GM12891 (cell line): ENCODE data around the gene THOP1.

Source experiments
- DNase-seq: peaks from one replicate; pipeline ENCODE4 v3.0.0; 2011; ENCODE audit warnings: low spot score; ENCODE audit not compliant: insufficient read length
- FAIRE-seq: peaks from 2 replicates; lab custom pipeline; 2011; peaks lifted over from hg19 to GRCh38; lab: Jason Lieb, UNC
- PAX5 ChIP-seq: IDR thresholded peaks from 2 replicates; pipeline ENCODE4 v1.6.1; 2011; ENCODE audit warnings: low read length, moderate library complexity, mild to moderate bottlenecking; ENCODE audit not compliant: insufficient read depth, severe bottlenecking
- POLR2A ChIP-seq: IDR thresholded peaks from 2 replicates; pipeline ENCODE4 v1.6.1; 2011; ENCODE audit warnings: low read depth, low read length, control low read depth
- POLR2AphosphoS5 ChIP-seq: IDR thresholded peaks from 2 replicates; pipeline ENCODE4 v1.6.1; 2011; ENCODE audit warnings: low read depth, low read length, control low read depth
- POU2F2 ChIP-seq: IDR thresholded peaks from 2 replicates; pipeline ENCODE4 v1.6.1; 2011; ENCODE audit warnings: low read depth, mild to moderate bottlenecking, control low read depth, low read length, moderate library complexity
- SPI1 ChIP-seq: IDR thresholded peaks from 2 replicates; pipeline ENCODE4 v1.6.1; 2011; ENCODE audit warnings: low read depth, low read length, control low read depth
- TAF1 ChIP-seq: IDR thresholded peaks from 2 replicates; pipeline ENCODE4 v1.6.1; 2011; ENCODE audit warnings: low read depth, low read length, control low read depth

The THOP1 gene

DNA sequence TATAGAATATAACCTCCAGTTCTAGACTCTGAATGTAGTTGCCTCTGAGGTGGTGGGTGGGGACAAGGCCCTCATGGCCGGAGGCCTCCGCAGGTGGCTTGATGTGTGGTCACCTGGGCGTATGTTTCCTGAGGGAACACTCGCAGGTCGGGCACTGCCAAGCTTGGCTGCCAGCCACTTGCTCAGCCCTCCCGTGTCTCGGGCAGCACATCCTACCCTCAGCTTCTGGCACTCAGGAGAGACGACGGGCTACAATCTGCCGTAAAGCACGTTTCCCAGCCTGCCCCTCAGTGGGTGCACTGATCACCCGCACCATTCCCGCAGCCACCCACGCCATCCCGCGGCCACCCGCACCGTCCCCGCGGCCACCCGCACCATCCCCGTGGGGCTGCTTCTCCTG, 15.2 kb downstream of the THOP1 start:
- no peak for FAIRE-seq
- TF ChIP-seq POLR2A (no peak), PAX5 (no peak), POLR2AphosphoS5 (no peak), SPI1 (no peak), POU2F2 (no peak), TAF1 (no peak)
- peak; percentile 33 for DNase-seq

DNA sequence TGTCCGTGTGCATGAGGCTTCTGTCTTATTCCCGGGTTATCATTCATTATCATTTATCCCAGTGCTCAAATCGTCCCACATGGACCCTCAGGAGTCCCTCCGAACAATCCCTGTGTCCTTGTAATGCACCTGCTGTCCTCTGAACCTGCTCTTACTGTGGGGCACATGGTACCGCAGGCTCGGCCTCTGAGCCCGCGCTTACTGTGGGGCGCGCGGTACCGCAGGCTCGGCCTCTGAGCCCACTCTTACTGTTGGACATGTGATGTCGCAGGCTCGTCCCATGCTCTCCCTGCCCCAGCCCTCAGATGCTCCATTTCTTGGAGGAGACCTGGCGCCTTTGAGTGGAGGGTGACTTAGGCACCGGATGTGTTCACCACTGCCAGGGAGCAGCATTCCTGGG, 17.5 kb downstream of the THOP1 start:
- no peak for TF ChIP-seq SPI1
- TF ChIP-seq POU2F2 = no peak
- no peak for TF ChIP-seq POLR2AphosphoS5
- TF ChIP-seq TAF1 = no peak
- TF ChIP-seq PAX5 = no peak
- TF ChIP-seq POLR2A = no peak
- DNase-seq (peak; percentile 13), FAIRE-seq (no peak)

DNA sequence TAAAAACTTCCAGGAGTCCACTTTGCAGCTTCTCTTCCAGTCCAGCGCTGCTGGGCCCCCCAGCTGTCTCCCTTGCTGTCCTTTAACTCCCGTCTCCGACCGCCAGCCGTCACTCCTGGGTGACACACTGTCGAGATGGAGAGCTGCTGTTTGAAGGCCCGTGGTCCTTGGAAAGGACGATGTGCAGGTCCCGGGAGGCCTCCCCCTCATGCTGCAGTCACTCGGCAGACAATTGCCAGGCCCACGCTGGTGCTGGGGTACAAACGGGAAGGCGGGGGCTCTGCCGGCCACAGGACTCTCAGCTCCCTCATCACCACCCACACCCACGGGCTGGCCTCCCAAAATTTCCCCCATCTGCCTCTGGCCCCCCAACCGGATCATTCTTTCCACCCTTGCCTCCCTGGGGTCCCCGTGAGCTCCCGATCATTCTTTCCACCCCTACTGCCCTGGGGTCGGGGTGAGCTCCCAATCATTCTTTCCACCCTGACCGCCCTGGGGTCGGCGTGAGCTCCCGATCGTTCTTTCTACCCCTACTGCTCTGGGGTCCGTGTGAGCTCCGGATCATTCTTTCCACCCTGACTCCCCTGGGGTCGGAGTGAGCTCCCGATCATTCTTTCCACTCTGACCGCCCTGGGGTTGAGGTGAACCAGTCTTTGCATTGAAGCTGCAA, 18.3 kb downstream of the THOP1 start:
- TF ChIP-seq POLR2A = no peak
- TF ChIP-seq POU2F2 = no peak
- TF ChIP-seq PAX5 = no peak
- TF ChIP-seq TAF1 = no peak
- TF ChIP-seq POLR2AphosphoS5 = no peak
- TF ChIP-seq SPI1 = no peak
- FAIRE-seq (no peak), DNase-seq (peak; percentile 13)

DNA sequence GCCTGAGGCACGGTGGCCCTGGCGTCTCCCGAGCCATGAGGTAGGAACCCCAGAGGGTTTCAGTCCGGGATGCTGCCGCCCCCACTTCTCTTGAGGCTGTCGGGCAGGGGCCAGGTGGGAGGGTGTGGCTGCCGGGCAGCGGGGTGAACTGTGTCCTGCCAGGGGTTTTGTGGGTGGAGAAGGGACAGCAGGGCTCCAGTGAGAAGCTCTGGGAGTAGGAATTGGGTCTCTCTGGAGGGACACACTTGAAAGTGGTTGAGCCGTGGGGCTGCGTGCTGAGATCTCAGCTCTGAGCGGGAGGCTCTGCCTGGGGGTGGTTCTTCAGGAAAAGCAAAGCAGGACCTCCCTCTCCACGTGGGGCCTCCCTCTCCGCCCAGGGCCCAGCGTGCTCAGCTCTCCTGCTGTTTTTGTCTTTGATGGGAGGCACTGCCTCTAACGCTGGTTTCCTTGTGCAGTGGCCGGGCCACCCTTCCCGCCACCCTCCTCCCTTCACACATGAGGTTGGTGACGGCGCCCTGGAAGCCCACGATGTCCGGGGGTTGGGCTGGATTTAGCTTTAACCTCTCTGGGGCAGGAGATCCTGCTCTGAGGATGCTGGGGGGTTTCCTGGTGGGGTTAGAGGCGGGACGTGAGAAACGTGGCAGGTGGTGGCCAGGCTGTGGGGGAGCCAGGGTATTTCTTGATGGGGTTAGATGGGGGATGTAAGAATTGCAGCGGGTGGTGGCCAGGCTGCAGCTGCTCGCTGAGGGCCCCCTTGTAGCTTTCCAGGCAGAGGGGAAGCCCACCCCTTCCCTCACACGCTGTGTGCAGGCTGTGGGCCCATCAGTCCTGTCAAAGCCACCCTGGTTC, 19.1 kb downstream of the THOP1 start:
- DNase-seq (peak; percentile 17), FAIRE-seq (no peak)
- TF ChIP-seq POLR2A = no peak
- no peak for TF ChIP-seq PAX5
- no peak for TF ChIP-seq SPI1
- no peak for TF ChIP-seq POU2F2
- TF ChIP-seq TAF1 = no peak
- no peak for TF ChIP-seq POLR2AphosphoS5

DNA sequence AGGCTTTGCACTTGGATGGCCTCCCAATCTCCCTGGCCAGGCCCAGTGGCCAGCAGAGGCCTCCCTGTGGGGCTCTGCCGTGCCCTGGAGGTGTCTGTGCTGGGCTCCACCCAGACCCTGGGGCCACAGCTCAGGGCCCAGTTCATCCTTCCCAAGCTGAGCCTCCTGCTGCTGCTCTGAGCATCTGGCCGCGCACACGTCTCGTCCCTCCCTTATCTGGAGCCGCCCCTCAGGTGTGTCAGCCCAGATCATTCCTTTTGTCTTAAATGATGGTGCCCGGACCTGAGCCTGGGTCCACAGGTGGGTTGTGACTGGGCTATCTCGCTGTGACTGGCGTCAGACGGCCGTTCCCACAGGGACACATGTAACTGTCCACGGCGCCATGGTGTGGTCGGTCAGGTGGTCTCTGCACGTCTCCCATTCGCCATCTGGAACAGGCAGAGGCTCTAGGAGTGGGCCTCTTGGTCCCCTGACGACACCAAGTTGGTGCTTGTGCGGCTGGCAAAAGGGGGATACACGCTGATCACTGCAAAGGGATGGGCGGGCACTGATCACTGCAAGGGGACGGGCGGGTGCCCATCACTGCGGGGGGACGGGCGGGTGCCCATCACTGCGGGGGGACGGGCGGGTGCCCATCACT, 20.1 kb downstream of the THOP1 start:
- FAIRE-seq = no peak
- DNase-seq = peak; percentile 16
- TF ChIP-seq POU2F2 (no peak), POLR2AphosphoS5 (no peak), POLR2A (no peak), PAX5 (no peak)

DNA sequence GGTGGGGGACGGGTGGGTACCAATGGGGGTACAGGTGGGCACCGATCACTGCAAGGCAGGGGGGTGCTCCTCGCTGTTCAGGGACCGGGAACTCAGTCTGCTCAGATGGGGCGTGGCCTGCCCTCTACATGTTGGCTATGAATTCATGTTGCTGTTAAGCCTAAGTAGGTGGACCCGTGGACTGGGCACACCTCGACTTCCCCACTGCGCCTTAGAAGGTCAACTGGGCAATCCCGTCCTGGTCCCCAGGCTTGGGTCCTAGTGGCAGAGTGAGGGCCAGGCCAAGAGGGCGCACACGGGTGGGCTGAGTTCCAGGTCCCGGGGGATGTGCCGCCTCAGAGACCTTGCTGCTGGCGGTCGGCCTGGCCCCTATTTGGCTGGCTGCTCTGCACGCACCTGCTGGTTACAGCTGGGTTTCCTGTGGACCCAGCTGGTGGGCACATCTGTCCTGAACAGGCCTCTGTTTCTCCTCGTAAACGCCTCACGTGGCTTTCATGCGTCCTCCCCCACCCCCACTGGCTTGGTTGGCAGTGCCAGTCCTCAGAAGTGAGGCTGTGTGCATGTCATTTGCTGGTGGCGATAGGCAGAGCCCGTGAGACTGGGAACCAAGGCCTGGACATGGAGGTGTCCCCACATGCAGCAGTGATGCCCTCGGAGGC, 20.8 kb downstream of the THOP1 start:
- FAIRE-seq = no peak
- peak; percentile 17 for DNase-seq
- TF ChIP-seq POLR2AphosphoS5 = no peak
- no peak for TF ChIP-seq POLR2A
- no peak for TF ChIP-seq PAX5
- TF ChIP-seq POU2F2 = no peak
- no peak for TF ChIP-seq TAF1
- TF ChIP-seq SPI1 = no peak

DNA sequence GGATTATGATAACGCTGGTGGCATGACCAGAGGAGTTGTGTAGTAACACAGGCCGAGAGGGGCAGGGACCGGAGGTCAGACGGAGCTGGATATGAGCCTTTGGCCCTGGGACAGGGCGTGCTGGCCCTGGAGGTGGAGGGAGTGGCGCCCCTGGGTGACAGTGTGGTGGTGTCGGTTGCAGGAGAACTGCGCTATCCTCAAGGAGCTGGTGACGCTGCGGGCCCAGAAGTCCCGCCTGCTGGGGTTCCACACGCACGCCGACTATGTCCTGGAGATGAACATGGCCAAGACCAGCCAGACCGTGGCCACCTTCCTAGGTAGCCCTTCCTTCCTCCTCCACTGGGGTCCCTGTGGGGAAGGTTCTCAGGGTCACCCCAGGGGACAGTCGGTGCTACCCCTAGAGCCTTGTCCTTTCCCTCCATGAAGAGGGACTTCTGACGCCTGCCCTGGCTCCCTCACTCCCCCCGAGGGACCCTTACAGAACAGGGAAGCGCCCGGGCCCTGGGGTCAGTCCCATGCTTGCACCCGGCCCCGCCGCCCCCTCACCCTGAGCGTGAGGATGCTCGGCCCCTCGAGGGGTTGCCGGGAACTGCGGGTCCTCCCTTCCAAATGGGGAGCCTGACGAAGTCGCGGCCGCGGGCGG, 21.6 kb downstream of the THOP1 start:
- no peak for DNase-seq
- no peak for FAIRE-seq
- TF ChIP-seq POLR2AphosphoS5 = no peak
- TF ChIP-seq POU2F2 = no peak
- no peak for TF ChIP-seq PAX5
- TF ChIP-seq POLR2A = no peak
- TF ChIP-seq TAF1 = no peak
- no peak for TF ChIP-seq SPI1

DNA sequence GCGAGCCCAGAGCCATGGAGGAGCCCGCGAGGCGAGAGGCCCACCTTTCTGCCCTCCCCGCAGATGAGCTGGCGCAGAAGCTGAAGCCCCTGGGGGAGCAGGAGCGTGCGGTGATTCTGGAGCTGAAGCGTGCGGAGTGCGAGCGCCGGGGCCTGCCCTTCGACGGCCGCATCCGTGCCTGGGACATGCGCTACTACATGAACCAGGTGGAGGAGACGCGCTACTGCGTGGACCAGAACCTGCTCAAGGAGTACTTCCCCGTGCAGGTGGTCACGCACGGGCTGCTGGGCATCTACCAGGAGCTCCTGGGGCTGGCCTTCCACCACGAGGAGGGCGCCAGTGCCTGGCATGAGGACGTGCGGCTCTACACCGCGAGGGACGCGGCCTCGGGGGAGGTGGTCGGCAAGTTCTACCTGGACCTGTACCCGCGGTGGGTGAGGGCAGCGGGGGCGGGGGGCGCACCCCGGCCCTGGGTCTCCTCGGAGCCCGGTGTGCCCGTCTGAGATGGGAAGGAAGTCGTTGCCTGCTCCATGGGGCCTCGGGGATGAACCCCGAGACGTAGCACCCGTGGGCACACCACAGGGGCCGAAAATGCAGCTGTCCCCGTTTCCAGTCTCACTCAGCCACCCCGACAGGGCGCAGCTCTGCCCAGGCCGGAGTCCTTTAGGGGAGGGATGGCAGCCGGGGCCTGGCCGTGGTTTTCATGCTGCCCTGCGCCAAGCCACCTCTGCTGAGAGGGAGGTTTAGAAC, 22.3 kb downstream of the THOP1 start:
- no peak for FAIRE-seq
- TF ChIP-seq POLR2AphosphoS5 = no peak
- TF ChIP-seq POU2F2 = no peak
- no peak for TF ChIP-seq PAX5
- peak; percentile 24 for DNase-seq
